Measurements from ENCODE around the gene SLC6A11.

SLC6A11 gene

GRCh38 chr3:10952525-10952924 lies 136.5 kb downstream of the SLC6A11 start:
- no peak for DNase-seq (ENCODE audit: low read depth)
- TF ChIP-seq CTCF (IDR thresholded peaks at IDR 0.05; ENCODE audit: low read depth, low read length, missing control alignments) = no peak

GRCh38 chr3:10954740-10955139 lies 138.7 kb downstream of the SLC6A11 start:
- DNase-seq (ENCODE audit: low read depth) = no peak
- H3K4me3 ChIP-seq (ENCODE audit: low read depth, low read length) = no peak overlapping the region
- TF ChIP-seq CTCF (IDR thresholded peaks at IDR 0.05; ENCODE audit: low read depth, low read length, missing control alignments) = no peak

More at GRCh38 chr3:10952525-10952924, 136.5 kb downstream of the SLC6A11 start:
- no peak overlapping the region for H3K4me3 ChIP-seq (ENCODE audit: low read depth, low read length)

DNA sequence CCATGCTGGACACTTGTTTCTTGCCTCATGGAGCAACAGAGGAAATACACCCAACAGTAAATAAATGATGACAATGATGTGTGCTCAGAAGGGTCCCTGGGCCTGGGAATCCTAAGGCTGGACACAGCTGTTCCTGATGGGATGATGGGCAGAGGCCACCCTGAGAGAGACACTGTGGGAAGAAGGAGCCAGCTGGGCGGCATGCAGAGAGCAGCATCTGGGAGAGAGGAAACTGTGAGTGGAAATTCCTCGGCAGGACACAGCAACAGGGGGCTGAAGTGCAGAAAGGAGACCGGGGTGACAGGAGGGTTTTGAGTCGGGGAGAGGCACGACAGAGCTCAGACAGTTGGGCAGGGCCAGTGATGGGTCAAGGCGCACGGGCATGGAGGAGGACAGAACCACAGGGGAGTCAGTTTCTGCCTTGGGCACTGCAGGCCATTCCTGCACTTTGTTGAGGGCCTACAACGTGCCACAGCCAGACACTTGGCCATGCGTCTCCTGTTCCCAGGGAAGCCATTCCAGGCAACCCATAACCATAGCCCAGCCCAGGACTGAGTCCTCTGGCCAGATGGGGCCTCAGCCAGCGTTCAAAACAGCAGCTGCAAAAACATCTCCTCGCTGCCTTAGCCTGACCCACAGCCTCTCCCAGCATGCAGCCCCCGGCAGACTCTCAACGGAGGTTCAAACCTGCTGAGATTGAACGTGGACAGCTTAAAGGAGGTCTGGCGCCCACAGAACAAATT lies 139.9 kb downstream of the SLC6A11 start:
- DNase-seq (ENCODE audit: low read depth) = no peak
- no peak for TF ChIP-seq CTCF (IDR thresholded peaks at IDR 0.05; ENCODE audit: low read depth, low read length, missing control alignments)
- H3K4me3 ChIP-seq (ENCODE audit: low read depth, low read length) = no peak overlapping the region

- no peak overlapping the region for H3K4me3 ChIP-seq (ENCODE audit: low read depth, low read length)
- TF ChIP-seq CTCF (IDR thresholded peaks at IDR 0.05; ENCODE audit: low read depth, low read length, missing control alignments) = no peak
- no peak for DNase-seq (ENCODE audit: low read depth)
Measured at GRCh38 chr3:10956531-10956930, 140.5 kb downstream of the SLC6A11 start.

DNA sequence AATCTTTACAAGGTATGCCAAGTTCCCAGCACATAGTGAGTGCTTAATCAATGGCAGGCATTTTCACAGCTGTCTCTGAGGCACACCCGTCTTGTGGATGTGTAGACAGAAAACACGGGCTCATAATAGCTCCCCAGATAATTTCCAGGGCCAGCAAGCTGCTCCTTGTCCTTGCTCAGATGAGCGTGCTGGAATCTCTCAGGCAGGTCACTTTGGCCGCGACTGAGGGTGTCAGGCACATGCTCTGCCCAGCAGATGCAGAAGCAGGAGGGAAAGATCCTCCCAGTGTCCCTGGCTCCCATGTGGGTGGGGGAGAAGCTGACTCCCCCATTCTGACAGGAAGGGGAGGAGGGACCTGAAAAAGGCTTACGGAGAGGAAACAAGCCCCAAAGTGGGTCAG lies 141.0 kb downstream of the SLC6A11 start:
- TF ChIP-seq CTCF (IDR thresholded peaks at IDR 0.05; ENCODE audit: low read depth, low read length, missing control alignments) = no peak
- DNase-seq (ENCODE audit: low read depth) = no peak
- H3K4me3 ChIP-seq (ENCODE audit: low read depth, low read length) = no peak overlapping the region

DNA sequence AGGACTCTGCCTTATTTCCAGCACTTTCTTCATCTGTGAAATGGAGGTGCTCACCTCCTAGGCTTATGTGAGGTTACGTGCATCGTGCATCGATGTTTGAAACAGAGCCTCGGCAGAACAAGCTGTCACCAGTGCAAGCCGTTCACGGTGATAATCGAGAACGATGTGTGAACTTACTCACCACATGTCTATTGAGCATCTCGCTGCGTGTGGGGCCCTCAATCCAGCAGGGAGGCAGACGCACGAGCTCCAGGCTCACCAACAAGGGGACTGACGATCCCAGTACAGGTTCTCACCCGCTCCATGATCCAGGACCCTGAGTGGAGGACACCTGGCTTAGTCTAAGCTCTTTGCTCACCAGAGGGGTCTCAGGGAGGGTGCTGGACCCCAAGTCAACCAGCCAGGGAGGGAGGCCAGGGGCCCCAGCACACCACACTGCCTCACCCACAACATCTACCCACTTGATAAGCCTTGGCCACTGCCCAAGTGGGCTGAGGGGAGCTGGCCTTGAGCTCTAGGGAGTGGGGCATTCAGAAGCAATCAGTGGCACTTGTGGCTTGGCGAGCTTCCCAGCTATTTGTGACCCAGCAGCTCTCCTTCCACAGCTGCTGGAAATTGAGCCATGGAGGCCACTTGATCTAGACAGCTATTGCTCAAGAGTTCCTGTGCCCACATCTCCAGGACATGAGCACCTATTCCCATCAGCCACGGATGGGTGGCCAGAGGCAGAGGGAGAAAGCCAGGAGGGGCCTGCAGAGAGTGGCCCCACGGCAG lies 142.1 kb downstream of the SLC6A11 start:
- TF ChIP-seq CTCF (IDR thresholded peaks at IDR 0.05; ENCODE audit: low read depth, low read length, missing control alignments) = no peak
- H3K4me3 ChIP-seq (ENCODE audit: low read depth, low read length) = no peak overlapping the region
- DNase-seq (ENCODE audit: low read depth) = no peak

All from GM12864 (cell line).